Activated naive CD8-positive, alpha-beta T cell treated with anti-CD3 and anti-CD28 coated beads for 36 hours (primary cell): Measurements from ENCODE around the gene P2RX1. TPM values are rescaled to one million over a fixed set of nuclear protein-coding genes. Genes with fewer than 3 reads are reported as not detected.
"Not testable (repeated sequence)": the region's sequence is repeated elsewhere in the genome, so short reads cannot be mapped to it uniquely, and the experiment has no call there.

ENCODE experiments used
- DNase-seq: peaks from one replicate; pipeline ENCODE4 v3.0.0; 2021
- H3K27ac Mint-ChIP-seq: one replicate; pipeline ENCODE4 v1.8.0; 2022; ENCODE audit warnings: mild to moderate bottlenecking, moderate library complexity, mixed read lengths
- H3K27me3 Mint-ChIP-seq: one replicate; pipeline ENCODE4 v1.8.0; 2022; ENCODE audit warnings: mild to moderate bottlenecking, mixed read lengths
- H3K36me3 Mint-ChIP-seq: one replicate; pipeline ENCODE4 v1.8.0; 2021; ENCODE audit warnings: mild to moderate bottlenecking, mixed read lengths
- H3K4me1 Mint-ChIP-seq: one replicate; pipeline ENCODE4 v1.8.0; 2021; ENCODE audit warnings: mixed read lengths
- H3K4me3 Mint-ChIP-seq: one replicate; pipeline ENCODE4 v1.8.0; 2022; ENCODE audit warnings: mild to moderate bottlenecking, moderate library complexity, mixed read lengths
- H3K9me3 Mint-ChIP-seq: one replicate; pipeline ENCODE4 v1.8.0; 2022; ENCODE audit warnings: mixed read lengths
- total RNA-seq, 2 experiments: library from RNA; stranded (reverse); gene quantifications; one replicate each; pipeline ENCODE4 v1.2.3, GENCODE V29; 2021

P2RX1 gene
- total RNA-seq, 2 experiments from 2014 or later: 0.45 to 0.54 TPM

DNA sequence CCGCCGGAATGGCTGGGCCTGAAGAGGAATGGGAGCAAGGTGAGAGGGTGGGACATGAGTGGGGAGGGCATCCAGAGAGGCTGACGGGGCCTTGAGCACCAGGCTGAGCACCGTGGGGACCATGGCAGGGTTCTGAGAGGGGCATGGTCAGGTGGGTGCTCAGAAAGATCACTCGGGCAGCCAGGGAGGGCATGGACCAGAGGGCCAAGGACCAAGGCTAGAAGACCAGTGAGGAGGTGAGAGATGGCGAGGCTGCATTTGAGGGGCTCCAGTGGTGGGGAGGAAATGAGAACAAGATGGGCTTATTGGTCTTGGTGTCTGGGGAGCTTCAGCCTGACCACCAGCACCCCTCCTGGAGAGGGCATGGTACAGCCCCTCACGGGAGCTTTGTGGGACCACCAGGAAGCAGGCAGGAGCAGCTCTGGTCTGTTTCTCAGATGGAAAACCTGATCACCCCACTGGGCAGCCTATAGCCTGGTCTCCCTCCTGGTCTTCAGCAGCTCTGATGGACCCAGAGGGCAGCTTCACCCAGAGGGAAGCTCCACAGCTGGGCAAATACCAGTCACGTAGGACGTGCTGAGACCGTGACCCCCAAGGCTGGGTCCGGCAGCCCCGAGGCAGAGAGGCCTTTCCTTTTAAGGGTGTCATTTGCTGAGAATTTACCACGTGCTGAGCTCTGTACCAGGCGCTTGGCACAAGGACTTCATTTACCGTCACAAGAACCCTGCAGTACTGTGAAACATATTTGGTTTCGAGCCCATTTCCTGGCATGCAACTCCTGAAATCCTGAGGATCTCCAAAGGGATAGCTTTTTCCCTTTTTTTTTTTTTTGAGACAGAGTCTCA is 58.8 kb downstream of the P2RX1 start:
- Mint-ChIP-seq H3K4me3 (no peak overlapping the region), H3K4me1 (no peaks in the 10 kb centered on the region), H3K27ac (no peak overlapping the region), H3K27me3 (peaks cover 8% of the 10 kb centered on the region), H3K36me3 (no peaks in the 10 kb centered on the region), H3K9me3 (no peaks in the 10 kb centered on the region)
- DNase-seq: no peak

DNA sequence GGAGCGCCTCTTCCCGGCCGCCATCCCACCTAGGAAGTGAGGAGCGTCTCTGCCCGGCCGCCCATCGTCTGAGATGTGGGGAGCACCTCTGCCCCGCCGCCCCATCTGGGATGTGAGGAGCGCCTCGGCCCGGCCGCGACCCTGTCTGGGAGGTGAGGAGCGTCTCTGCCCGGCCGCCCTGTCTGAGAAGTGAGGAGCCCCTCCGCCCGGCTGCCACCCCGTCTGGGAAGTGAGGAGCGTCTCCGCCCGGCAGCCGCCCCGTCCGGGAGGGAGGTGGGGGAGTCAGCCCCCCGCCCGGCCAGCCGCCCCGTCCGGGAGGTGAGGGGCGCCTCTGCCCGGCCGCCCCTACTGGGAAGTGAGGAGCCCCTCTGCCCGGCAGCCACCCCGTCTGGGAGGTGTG is 62.1 kb downstream of the P2RX1 start:
- not testable (repeated sequence) for H3K4me3 Mint-ChIP-seq, H3K36me3 Mint-ChIP-seq, DNase-seq, H3K27ac Mint-ChIP-seq, H3K9me3 Mint-ChIP-seq, H3K27me3 Mint-ChIP-seq, H3K4me1 Mint-ChIP-seq

GRCh38 chr17:3852561-3852960 is 63.7 kb downstream of the P2RX1 start:
- Mint-ChIP-seq H3K4me1 (no peaks in the 10 kb centered on the region), H3K9me3 (no peaks in the 10 kb centered on the region), H3K27me3 (peaks cover 9% of the 10 kb centered on the region), H3K36me3 (no peaks in the 10 kb centered on the region), H3K4me3 (no peak overlapping the region), H3K27ac (no peak overlapping the region)
- no peak for DNase-seq

DNA sequence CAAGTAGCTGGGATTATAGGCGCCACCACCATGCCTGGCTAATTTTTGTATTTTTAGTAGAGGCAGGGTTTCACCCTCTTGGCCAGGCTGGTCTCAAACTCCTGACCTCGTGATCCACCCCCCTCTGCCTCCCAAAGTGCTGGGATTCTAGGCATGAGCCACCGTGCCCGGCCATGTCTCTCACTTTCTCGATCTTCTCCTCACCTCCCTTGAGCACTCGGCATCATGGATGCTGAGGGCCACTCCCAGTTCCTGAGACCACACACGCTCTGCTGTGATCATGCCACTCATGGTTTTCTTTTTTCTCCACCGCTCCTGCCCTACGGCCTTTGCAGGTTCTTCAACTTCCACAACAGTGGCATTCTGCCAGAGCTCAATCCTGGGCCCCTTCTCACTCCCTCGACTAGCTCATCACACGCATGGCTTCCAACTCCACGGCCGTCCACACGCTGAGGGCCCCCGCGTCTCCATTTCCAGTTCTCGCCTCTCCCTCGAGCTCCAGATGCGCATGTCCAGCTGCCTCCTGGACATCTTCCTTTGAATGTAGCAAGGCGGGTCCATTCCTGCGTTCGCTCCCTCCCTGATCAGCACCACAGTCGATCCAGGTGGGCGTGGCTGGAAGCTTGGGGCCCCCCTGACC is 64.7 kb downstream of the P2RX1 start:
- Mint-ChIP-seq H3K4me3 (no peak overlapping the region), H3K4me1 (peaks cover 4% of the 10 kb centered on the region), H3K27me3 (peaks cover 9% of the 10 kb centered on the region), H3K36me3 (no peaks in the 10 kb centered on the region), H3K27ac (no peak overlapping the region), H3K9me3 (no peaks in the 10 kb centered on the region)
- DNase-seq: no peak

DNA sequence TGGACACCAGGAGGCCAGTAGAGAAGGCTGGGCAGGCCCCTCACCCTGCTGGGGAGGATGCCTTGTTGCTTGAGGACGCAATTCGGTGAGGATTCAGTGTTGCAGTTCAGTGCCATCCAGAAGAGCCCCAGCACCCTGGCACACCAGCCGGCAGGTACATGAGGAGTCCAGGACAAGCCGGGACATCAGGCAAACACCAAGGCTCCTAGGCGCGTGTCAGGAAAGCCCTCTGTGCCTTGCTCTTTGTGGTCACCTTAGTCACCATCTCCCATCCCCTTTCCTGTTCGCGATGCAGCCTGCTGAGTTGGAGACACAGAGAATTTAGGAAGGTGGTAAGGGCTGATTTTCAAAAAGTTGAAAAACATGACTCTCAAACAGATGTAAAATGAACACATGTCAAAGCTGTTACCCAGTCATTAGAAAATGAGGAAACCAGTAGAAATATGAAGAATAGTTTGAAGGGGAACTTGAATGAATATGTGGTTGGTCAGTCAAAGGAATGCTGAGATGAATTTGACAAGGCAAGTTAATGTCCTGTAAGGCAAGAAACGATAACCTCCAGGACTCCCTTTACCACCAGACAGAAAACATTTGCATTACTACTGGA is 67.9 kb downstream of the P2RX1 start:
- Mint-ChIP-seq H3K9me3 (no peaks in the 10 kb centered on the region), H3K4me3 (no peak overlapping the region), H3K27me3 (peaks cover 6% of the 10 kb centered on the region), H3K4me1 (peaks cover 25% of the 10 kb centered on the region), H3K36me3 (peaks cover 8% of the 10 kb centered on the region), H3K27ac (no peak overlapping the region)
- DNase-seq: no peak

GRCh38 chr17:3847165-3847670 is 69.0 kb downstream of the P2RX1 start:
- no peaks in the 10 kb centered on the region for H3K27me3 Mint-ChIP-seq
- no peak for DNase-seq
- H3K4me3 Mint-ChIP-seq: no peak overlapping the region
- H3K36me3 Mint-ChIP-seq: peaks cover 8% of the 10 kb centered on the region
- H3K27ac Mint-ChIP-seq: no peak overlapping the region
- H3K9me3 Mint-ChIP-seq: no peaks in the 10 kb centered on the region
- H3K4me1 Mint-ChIP-seq: peaks cover 25% of the 10 kb centered on the region

Other genes starting within 250 kb of the P2RX1 start
- gene TAX1BP3, start 247.9 kb downstream of the P2RX1 start, total RNA-seq: 10 to 100 TPM; 12.3 to 13.6 TPM
- 10 to 100 TPM; 83.6 to 85.8 TPM for gene EMC6, start 247.7 kb downstream of the P2RX1 start, total RNA-seq
- gene P2RX5, start 220.3 kb downstream of the P2RX1 start, total RNA-seq: 10 to 100 TPM; 32.0 to 38.7 TPM
- 10 to 100 TPM; 23.8 to 24.6 TPM for gene HASPIN, start 192.6 kb downstream of the P2RX1 start, total RNA-seq
- 10 to 100 TPM; 24.9 to 29.8 TPM for gene ITGAE, start 115.3 kb downstream of the P2RX1 start, total RNA-seq
- 10 to 100 TPM; 39.9 to 41.1 TPM for gene NCBP3, start 70.2 kb downstream of the P2RX1 start, total RNA-seq
- 1 to 10 TPM; 4.8 to 5.0 TPM for gene CAMKK1, start 23.4 kb downstream of the P2RX1 start, total RNA-seq
- 10 to 100 TPM; 85.7 to 89.9 TPM for gene ATP2A3, start 48.0 kb upstream of the P2RX1 start, total RNA-seq
- gene ZZEF1, start 226.6 kb upstream of the P2RX1 start, total RNA-seq: 10 to 100 TPM; 23.7 to 27.0 TPM
- 10 to 100 TPM; 11.0 to 11.6 TPM for gene CYB5D2, start 226.7 kb upstream of the P2RX1 start, total RNA-seq